ENCODE data around the gene GMDS.

DNA sequence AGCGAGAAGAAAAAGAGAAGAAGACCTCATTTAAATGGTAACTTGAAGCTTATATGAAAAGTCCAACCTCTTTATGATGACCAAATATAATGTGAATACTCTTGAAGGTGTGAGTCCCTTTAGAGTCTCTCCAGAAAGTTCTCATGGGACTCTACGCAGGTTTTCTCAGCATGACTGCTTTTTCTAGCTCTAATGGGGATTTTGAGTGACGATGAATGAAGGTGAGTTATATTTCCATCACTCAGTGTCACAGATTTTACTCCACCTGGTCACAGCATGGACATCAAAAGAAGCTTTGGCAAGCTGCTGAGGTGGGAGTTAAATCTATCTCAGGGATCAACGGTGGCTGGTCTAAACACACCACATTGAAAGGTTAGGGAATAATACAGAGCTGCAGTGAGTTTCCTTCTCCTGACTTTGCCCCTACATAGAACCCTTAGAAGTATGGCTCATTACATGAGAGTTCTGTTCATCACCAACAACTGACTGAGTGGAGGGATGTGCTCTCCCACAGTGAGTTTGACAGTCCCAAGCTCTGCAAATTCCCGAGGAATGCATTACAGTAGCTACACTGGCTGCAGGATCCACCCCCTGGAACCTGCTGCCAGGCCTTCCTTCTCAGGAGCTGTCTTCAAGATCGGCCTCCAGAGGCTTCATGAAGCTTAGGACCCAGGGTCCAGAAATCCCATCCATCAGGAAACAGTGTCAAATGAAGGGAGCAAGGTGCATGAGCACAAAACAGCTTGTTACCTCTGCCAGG is 508.9 kb downstream of the GMDS start:
- TF ChIP-seq CTCF (conservative IDR thresholded peaks at IDR 0.05 in 1 of 2, IDR thresholded peaks at IDR 0.05 in 1 of 2; ENCODE audit: extremely low read depth in 1 of 2, insufficient read depth in 1 of 2, low read depth in 1 of 2, low read length in 2 of 2), result no peak
- TF ChIP-seq EZH2 (IDR thresholded peaks at IDR 0.05; ENCODE audit: borderline replicate concordance, low read length), result no peak
